B cell (primary cell): ENCODE data around the gene RAI1. TPM values are rescaled to one million over a fixed set of nuclear protein-coding genes. Genes with fewer than 3 reads are reported as not detected.

Source experiments
- polyA plus RNA-seq: library from polyadenylated mRNA; depleted of rRNA; stranded (reverse); fragments of >200 nt; gene quantifications from 2 replicates; pipeline ENCODE4 v1.2.3, GENCODE V29; 2012
- small RNA-seq: library from RNA; depleted of rRNA; stranded (forward); fragments of <200 nt; gene quantifications from one replicate; pipeline ENCODE3, GENCODE V24; 2012; ENCODE audit warnings: low replicate concordance, low read depth; ENCODE audit not compliant: insufficient read length
- total RNA-seq, 2 donors: library from RNA; stranded (reverse); fragments of 120-200 nt in 1 of 2; gene quantifications; 1 replicate in 1 of 2; 2 replicates in 1 of 2; pipeline versions ENCODE4 v1.2.3 to v1.2.4, GENCODE V29; 2013 to 2022

The RAI1 gene
- total and polyA plus RNA-seq, 2 donors (not counting 1 experiment from before 2014, with no cell fraction given), result 4.7 to 34.0 TPM

Small RNA genes within 50 kb of the gene (small RNA-seq; reads per million reads assigned to genes)
- gene MIR33B, result 2.3 reads per million, percentile 25 among the genes with 10 or more reads in this experiment
- gene MIR6777, result not detected
- not detected for gene RF02177
- gene RF02178, result not detected

Other genes with a start within 250 kb of the RAI1 start
- gene MED9, start 204.5 kb upstream of the RAI1 start, total RNA-seq, result 18.9 and 19.1 TPM in 2 replicates
- 11.6 and 13.8 TPM in 2 replicates for gene MED9, start 204.5 kb upstream of the RAI1 start, polyA plus RNA-seq
- 3.2 and 4.4 TPM in 2 replicates for gene RASD1, start 185.1 kb upstream of the RAI1 start, total RNA-seq
- 0.82 and 0.95 TPM in 2 replicates for gene RASD1, start 185.1 kb upstream of the RAI1 start, polyA plus RNA-seq
- gene PEMT, start 89.8 kb upstream of the RAI1 start, total RNA-seq, result 9.0 and 10.7 TPM in 2 replicates
- 18.1 and 20.3 TPM in 2 replicates for gene PEMT, start 89.8 kb upstream of the RAI1 start, polyA plus RNA-seq
- gene SREBF1, start 155.5 kb downstream of the RAI1 start, total RNA-seq, result 21.6 and 22.3 TPM in 2 replicates
- gene SREBF1, start 155.5 kb downstream of the RAI1 start, polyA plus RNA-seq, result 34.9 and 80.1 TPM in 2 replicates